Measurements from ENCODE around the gene RAD9A.

RAD9A gene

GRCh38 chr11:67434395-67434881, 42.7 kb downstream of the RAD9A start:
- CTCF ChIA-PET, result no interaction called here
- POLR2A ChIA-PET, result no interaction called here
- no peak for DNase-seq (ENCODE audit: extremely low spot score)
- TF ChIP-seq FOXK2 (IDR thresholded peaks at IDR 0.05) (no peak), ELF4 (IDR thresholded peaks at IDR 0.05) (no peak), SUZ12 (IDR thresholded peaks at IDR 0.05) (no peak), L3MBTL2 (conservative IDR thresholded peaks at IDR 0.05) (no peak)

- POLR2A ChIA-PET, result no interaction called here
- CTCF ChIA-PET, result no interaction called here
- TF ChIP-seq BHLHE40 (IDR thresholded peaks at IDR 0.05; ENCODE audit: borderline replicate concordance) (no peak), FOXA1 (IDR thresholded peaks at IDR 0.05) (no peak), ARNT (IDR thresholded peaks at IDR 0.05) (no peak), HDGF (IDR thresholded peaks at IDR 0.05; ENCODE audit: borderline replicate concordance) (no peak), PKNOX1 (IDR thresholded peaks at IDR 0.05) (no peak), FOXK2 (IDR thresholded peaks at IDR 0.05) (no peak), TARDBP (IDR thresholded peaks at IDR 0.05) (no peak), ELF4 (IDR thresholded peaks at IDR 0.05) (no peak), L3MBTL2 (conservative IDR thresholded peaks at IDR 0.05) (no peak), SP1 (IDR thresholded peaks at IDR 0.05) (no peak), NFRKB (IDR thresholded peaks at IDR 0.05) (no peak), SUZ12 (IDR thresholded peaks at IDR 0.05) (no peak), LEF1 (IDR thresholded peaks at IDR 0.05; ENCODE audit: borderline replicate concordance) (no peak), FOXM1 (IDR thresholded peaks at IDR 0.05; ENCODE audit: borderline replicate concordance) (no peak), ZNF384 (IDR thresholded peaks at IDR 0.05) (no peak), CTBP1 (IDR thresholded peaks at IDR 0.05; ENCODE audit: borderline replicate concordance) (no peak)
- DNase-seq (ENCODE audit: extremely low spot score), result no peak
Observed at GRCh38 chr11:67435031-67435726, 43.4 kb downstream of the RAD9A start.

- CTCF ChIA-PET, result no interaction called here
- POLR2A ChIA-PET, result interaction anchor here (4.0 kb wide), 1 partner anchor 33 kb away, joined by 14 read pairs; the partner anchor contains the start of gene TMEM134
- TF ChIP-seq CTBP1 (IDR thresholded peaks at IDR 0.05; ENCODE audit: borderline replicate concordance) (no peak), FOXK2 (IDR thresholded peaks at IDR 0.05) (no peak), ELF4 (IDR thresholded peaks at IDR 0.05) (no peak), L3MBTL2 (conservative IDR thresholded peaks at IDR 0.05) (no peak), ARNT (IDR thresholded peaks at IDR 0.05) (no peak), FOXM1 (IDR thresholded peaks at IDR 0.05; ENCODE audit: borderline replicate concordance) (no peak), PKNOX1 (IDR thresholded peaks at IDR 0.05) (no peak)
Observed at GRCh38 chr11:67435727-67436458, 44.1 kb downstream of the RAD9A start.

GRCh38 chr11:67436459-67437081, 44.8 kb downstream of the RAD9A start:
- ChIA-PET CTCF (no interaction called here), POLR2A (interaction anchor here (0.6 to 4.0 kb wide), 2 partner anchors 32 to 35 kb away, joined by 3 to 14 read pairs; partner anchors contain the start of gene TMEM134)
- TF ChIP-seq FOXA1 (IDR thresholded peaks at IDR 0.05), result no peak
- no peak for TF ChIP-seq PKNOX1 (IDR thresholded peaks at IDR 0.05)
- no peak for TF ChIP-seq FOXK2 (IDR thresholded peaks at IDR 0.05)
- TF ChIP-seq BHLHE40 (IDR thresholded peaks at IDR 0.05; ENCODE audit: borderline replicate concordance), result no peak
- TF ChIP-seq SP1 (IDR thresholded peaks at IDR 0.05), result no peak
- no peak for DNase-seq (ENCODE audit: extremely low spot score)

More at GRCh38 chr11:67435727-67436458, 44.1 kb downstream of the RAD9A start:
- no peak for DNase-seq (ENCODE audit: extremely low spot score)

- POLR2A ChIA-PET, result interaction anchor here (1.4 to 4.0 kb wide), 2 partner anchors 31 to 36 kb away, joined by 5 to 14 read pairs; partner anchors contain the start of genes PPP1CA and TMEM134
- no peak for TF ChIP-seq NFRKB (IDR thresholded peaks at IDR 0.05)
- no peak for TF ChIP-seq CTBP1 (IDR thresholded peaks at IDR 0.05; ENCODE audit: borderline replicate concordance)
- no peak for TF ChIP-seq SP1 (IDR thresholded peaks at IDR 0.05)
- TF ChIP-seq FOXK2 (IDR thresholded peaks at IDR 0.05), result no peak
- TF ChIP-seq PKNOX1 (IDR thresholded peaks at IDR 0.05), result no peak
- no peak for TF ChIP-seq ELF4 (IDR thresholded peaks at IDR 0.05)
- CTCF ChIA-PET, result interaction anchor here (0.6 kb wide), 1 partner anchor 769 kb away, joined by 3 read pairs; no protein-coding TSS in a partner anchor
- DNase-seq (ENCODE audit: extremely low spot score), result no peak
Observed at GRCh38 chr11:67437082-67437808, 45.5 kb downstream of the RAD9A start, which contains the start of gene PTPRCAP. TSS of gene PTPRCAP (minus strand) at chr11:67437682. CDS start at chr11:67437619, 63 bp downstream.

Data from HEK293T (cell line).